Fibroblast of skin of back (primary cell): Measurements from ENCODE around the gene PRUNE2.
A peak's percentile ranks its signal among the peaks of the same experiment; 100 is the strongest.

ENCODE experiments used
- DNase-seq: peaks from one replicate; pipeline ENCODE4 v3.0.0-alpha.2; 2013

The PRUNE2 gene

GRCh38 chr9:76592974-76593347, 313.0 kb downstream of the PRUNE2 start:
- no peak for DNase-seq

- DNase-seq, result peak; percentile 47
These were observed 313.6 kb downstream of the PRUNE2 start for GRCh38 chr9:76592091-76592973.

GRCh38 chr9:76591256-76591950, 314.5 kb downstream of the PRUNE2 start:
- DNase-seq, result no peak

- DNase-seq, result no peak
These were observed 317.6 kb downstream of the PRUNE2 start for GRCh38 chr9:76588316-76588715.

- DNase-seq, result no peak
These were observed 319.3 kb downstream of the PRUNE2 start for GRCh38 chr9:76586390-76587314.

GRCh38 chr9:76585487-76586389, 320.2 kb downstream of the PRUNE2 start:
- DNase-seq, result no peak

- DNase-seq, result no peak
These were observed 322.7 kb downstream of the PRUNE2 start for GRCh38 chr9:76583256-76583655.

GRCh38 chr9:76581731-76582130, 324.2 kb downstream of the PRUNE2 start:
- no peak for DNase-seq

- no peak for DNase-seq
These were observed 325.1 kb downstream of the PRUNE2 start for GRCh38 chr9:76580820-76581219.

GRCh38 chr9:76580188-76580587, 325.7 kb downstream of the PRUNE2 start:
- DNase-seq, result no peak

GRCh38 chr9:76576344-76576743, 329.6 kb downstream of the PRUNE2 start:
- peak; percentile 84 for DNase-seq

GRCh38 chr9:76575761-76576160, 330.2 kb downstream of the PRUNE2 start:
- DNase-seq, result no peak

GRCh38 chr9:76573905-76574760, 331.8 kb downstream of the PRUNE2 start:
- no peak for DNase-seq

- no peak for DNase-seq
These were observed 332.5 kb downstream of the PRUNE2 start for GRCh38 chr9:76573408-76573807.

- no peak for DNase-seq
These were observed 333.8 kb downstream of the PRUNE2 start for GRCh38 chr9:76572151-76572550.

GRCh38 chr9:76571743-76572146, 334.2 kb downstream of the PRUNE2 start:
- no peak for DNase-seq

- DNase-seq, result no peak
These were observed 334.6 kb downstream of the PRUNE2 start for GRCh38 chr9:76571288-76571687.

GRCh38 chr9:76570826-76571225, 335.1 kb downstream of the PRUNE2 start:
- DNase-seq, result no peak

GRCh38 chr9:76567086-76567485, 338.8 kb downstream of the PRUNE2 start:
- peak; percentile 44 for DNase-seq

- DNase-seq, result no peak
These were observed 341.6 kb downstream of the PRUNE2 start for GRCh38 chr9:76564297-76564696.

- peak; percentile 68 for DNase-seq
These were observed 343.4 kb downstream of the PRUNE2 start for GRCh38 chr9:76562511-76562911.
